ENCODE results near the gene CAPN15.

- TF ChIP-seq CTCF (conservative IDR thresholded peaks at IDR 0.05) (peak; percentile 80), ZFX (IDR thresholded peaks at IDR 0.05) (no peak)
Measured at GRCh38 chr16:578870-579405, 51.4 kb downstream of the CAPN15 start.

All from C4-2B (cell line).